ENCODE results near the gene TNFSF10. TPM values are rescaled to one million over a fixed set of nuclear protein-coding genes. Genes with fewer than 3 reads are reported as not detected.

TNFSF10 gene
- 4.3 and 8.6 TPM in 2 replicates for total RNA-seq

DNA sequence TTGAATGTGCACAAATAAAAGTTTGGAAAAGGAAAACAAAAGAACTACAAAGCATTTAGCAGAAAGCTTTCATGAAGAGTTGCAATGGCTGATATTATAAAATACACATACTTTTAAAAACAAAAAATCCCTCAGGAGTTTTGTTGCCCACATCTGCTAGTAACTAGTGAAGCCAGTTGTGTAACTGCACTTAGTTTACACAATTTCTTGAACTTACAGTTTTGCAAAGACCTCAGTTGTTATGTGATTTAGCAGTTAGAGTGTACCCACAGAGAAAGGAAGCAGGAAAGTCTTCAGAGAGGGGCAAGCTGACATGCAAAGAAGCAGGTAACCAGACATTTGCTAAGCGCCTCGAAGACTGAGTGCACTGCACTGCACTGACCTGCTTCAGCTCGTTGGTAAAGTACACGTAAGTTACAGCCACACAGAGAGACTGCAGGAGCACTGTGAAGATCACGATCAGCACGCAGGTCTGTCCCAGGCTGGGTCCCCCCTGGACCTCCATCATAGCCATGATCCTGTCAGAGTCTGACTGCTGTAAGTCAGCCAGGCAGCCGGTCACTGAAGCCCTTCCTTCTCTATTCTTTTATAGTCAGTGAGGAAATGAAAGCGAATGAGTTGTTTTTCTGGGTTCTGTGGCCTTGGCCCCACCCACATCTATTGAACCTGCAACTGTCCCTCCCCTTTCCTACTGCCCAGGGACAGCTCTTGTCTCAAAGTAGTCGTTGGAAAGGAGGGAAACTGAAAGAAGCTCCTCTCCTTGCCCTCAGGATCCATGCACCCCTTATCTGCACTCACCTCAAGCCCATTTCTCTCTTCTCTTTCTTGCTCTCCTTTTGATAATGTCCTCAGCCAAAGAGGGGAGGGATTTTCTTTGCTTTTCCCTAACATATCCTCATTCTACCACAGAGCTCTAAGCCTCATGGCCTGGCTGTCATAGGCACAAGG, at the start of gene TNFSF10:
TSS of gene TNFSF10 (minus strand) at position 560 of the 948 bp plus-strand sequence. CDS start at position 514, 46 bp downstream.

Small RNA genes within 50 kb of the gene (small RNA-seq; reads per million reads assigned to genes)
- not detected for gene AC007919.1

Other genes with a start within 250 kb of the TNFSF10 start
- gene GHSR, start 75.0 kb downstream of the TNFSF10 start, total RNA-seq = not detected in 2 replicates
- 27.4 and 29.9 TPM in 2 replicates for gene NCEH1, start 187.6 kb upstream of the TNFSF10 start, total RNA-seq
- gene ECT2, start 227.3 kb upstream of the TNFSF10 start, total RNA-seq = 41.2 and 46.6 TPM in 2 replicates